HG02852 (cell line): ENCODE measurements around the gene TMPRSS4.
A peak's percentile ranks its signal among the peaks of the same experiment; 100 is the strongest.

Experiments
- ATAC-seq: cut with Tn5 transposase; IDR thresholded peaks from one replicate; pipeline ENCODE4 v1.9.1; 2021; ENCODE audit warnings: mild to moderate bottlenecking, moderate library complexity; ENCODE audit not compliant: unreplicated experiment

TMPRSS4 gene

DNA sequence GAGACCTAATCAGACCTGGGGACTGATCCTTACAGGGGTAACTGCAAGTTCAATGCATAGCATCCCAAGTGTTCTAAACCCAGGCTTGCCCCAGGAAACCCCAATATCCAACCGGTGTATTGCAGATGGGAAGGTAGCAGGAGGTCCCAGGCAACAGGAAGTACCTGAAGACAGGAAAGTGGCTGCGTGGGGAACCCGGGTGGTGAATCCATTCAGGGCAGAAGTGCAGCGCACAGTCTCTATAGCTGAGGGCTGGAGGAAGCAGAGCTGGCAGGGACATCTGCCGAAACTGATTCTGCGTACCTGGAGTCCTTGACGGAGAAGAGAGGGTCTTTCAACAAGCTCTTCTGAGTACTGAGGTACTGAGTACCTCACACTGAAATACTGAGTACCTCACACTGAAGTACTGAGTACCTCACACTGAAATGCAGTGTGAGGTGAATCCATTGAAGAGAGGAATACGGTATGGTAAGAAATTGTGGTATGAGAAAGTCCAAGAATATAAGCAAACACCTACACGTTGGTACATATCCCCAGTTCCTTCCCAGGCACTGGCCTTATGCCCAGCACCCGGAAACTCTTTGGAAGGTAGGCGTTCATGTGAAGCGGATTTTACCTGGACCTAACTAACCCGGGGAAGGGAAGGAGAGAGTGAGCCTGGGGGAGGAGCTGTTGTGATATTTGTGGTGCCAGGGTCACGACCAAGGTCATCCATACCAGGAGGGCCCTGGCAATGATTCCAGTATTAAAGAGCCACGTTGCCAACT, 55.7 kb downstream of the TMPRSS4 start:
- ATAC-seq = no peak

DNA sequence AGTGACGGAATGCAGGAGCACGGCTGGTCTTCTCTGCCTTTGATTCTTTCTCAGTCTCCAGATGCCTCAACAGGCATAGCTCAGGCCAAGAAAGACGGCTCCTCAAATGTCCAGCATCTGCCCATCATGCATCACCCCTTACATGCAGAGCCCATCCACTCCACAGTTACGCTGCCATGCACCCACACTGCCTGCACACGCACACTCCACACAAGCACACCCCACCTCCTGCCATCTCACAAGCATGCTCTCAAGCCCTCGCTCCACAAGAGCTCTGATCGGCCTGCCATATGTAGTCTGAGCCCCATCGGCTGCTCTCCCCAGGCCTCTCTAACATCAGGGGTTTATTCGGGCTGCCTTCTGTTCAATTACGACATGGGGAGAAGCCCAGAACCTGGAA, 56.9 kb downstream of the TMPRSS4 start:
- ATAC-seq = no peak

DNA sequence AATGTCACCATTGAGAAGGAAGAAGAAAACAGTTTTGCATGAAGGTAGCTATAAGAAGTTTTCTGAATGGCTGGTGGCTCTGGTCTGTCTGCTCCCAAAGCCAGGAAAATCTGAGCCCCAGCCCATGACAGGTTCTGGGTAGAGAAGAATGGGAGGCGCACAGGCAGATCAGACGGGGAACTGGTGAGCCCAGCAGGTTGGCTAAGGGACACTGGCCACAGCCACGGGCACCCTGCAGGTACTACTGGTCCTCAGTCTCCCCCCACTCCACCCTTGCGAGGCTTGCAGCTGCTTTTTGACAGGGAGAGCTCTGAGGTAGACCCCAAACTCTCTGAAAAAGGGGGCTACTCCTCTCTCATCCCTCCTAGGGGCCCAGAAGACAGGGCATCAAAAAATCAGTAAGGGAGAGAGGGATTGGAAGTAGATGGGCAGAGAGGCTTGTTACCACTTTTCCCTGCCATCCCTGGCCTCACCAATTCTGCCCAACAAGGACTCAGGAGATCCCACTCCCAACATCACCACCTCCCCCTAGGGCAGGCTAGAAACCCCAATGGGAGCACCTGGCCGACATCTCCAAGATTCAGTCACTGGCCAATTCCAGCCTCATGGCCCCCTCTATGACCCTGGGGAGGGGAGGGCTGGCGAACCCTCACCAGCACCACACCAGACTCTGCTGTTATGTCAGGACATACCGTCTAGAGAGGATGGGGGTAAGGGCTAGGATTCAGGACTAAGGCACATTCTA, 58.3 kb downstream of the TMPRSS4 start:
- no peak for ATAC-seq

DNA sequence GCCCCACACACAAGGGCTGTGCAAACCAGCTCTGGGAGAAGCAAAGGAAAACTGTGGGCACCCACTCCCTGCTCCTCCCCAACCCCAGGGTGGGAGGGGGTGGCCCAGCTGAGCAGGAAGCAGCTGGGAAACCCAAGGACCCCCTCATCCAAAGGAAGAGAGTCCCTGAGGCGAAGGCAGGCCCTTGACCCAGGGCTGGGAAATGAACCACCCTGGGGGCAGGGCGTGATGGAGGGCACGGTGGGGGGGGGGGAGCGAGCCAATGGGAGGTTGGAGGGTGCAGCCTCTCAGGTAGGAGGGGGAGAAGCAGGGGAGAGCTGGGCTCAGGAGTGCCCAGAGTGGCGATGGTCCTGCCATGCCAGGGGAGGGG, 58.9 kb downstream of the TMPRSS4 start:
- ATAC-seq = no peak

DNA sequence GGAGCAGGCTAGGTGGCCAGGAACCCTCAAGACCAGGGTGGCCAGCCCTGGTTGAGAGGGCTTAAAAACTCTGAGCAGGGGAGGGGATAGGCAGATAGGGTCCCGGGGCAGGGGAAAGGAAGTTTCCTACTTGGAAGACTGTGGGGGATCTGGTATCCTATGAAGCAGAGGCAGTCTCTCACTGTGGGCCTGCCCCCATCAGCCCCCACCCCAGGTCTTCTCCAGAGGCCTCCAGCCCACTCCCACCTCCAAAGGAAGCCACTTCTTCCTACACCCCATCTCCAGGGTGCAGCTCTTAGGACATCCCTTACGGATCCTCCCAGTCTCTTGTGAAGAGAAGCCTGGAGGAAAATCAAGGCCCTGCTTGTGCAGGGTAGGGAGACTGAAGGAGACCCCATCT, 59.5 kb downstream of the TMPRSS4 start:
- no peak for ATAC-seq

DNA sequence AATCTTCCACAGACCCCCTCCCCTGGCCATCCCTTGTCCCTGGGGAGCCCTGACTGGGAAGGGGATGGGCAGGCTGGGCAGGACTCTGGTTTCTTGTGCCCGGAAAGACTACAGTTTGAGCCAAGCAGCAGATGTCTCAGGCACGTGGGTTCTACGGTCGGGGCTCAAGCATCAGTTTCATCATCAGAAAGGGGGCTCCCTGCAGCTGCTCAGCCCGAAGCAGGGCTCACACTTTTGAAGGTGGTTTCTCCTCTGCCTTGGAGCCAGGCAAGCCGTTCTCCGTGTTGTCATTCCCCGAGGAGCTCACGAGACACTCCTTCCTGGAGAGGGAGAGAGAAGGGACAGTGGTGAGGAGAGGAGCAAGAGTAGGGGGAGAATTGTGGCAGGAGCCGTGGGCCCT, 59.9 kb downstream of the TMPRSS4 start:
- no peak for ATAC-seq

DNA sequence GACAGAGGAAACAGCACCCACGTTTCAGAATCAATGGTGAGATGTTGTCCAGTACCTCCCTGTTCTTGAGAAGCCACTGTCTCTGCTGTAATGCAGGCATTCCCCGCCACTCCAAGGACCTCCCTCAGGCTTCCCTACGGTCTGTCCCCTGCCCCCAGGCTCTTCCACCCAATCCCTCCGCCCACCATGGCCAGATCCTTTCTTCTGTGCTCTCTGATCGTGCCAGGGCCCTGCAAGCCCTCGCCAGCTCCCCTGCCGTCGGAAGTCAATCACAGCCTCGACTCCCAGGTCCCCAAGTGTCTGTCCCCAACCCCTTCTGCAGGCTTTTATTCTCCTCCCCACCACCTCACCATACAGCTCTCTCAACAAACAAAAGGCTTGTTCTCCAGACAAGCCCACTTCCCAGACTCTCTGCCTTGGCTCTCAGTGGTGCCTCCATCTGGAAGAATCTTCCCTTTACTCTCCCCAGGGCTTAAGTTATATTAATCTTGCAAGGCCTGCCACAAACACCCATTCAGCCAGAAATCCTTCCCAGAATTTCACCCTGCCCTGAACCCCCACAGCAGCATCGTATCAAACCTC, 62.1 kb downstream of the TMPRSS4 start:
- no peak for ATAC-seq

DNA sequence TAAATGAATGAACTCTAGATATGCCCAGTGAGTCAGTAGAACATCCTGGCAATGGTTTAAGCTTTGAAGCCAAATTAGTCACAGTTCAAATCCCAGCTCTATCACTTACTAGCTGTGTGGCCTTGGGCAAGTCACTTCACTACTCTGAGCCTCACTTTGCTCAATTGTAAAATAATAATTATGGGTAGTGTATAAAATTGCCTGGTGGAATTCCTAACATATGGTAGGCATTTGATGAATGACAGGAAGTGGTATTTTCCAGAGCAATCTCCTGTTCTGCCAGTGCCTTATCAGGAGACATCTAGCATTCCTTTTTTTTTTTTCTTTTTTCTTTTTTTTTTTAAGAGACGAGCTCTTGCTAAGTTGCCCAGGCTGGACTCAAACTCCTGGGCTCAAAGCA, 62.7 kb downstream of the TMPRSS4 start:
- no peak for ATAC-seq

DNA sequence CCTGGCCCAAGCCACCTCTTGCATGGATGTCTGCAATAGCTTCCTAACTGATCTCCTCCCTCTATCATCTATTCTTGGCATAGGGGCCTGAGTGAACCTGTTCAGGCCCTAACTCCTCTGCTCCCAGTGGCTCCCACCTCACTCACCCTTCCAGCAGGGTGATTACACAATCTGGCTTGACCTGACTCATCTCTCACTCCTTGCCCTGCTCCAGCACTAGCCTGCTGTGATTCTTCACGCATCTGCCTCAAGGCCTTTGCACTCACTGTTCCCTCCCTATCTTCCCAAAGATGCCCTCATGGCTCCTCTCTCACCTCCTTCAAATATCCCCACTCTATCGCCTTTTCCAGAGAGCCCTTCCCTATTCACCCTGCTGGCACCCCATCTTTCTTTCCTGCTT, 65.2 kb downstream of the TMPRSS4 start:
- ATAC-seq = no peak

DNA sequence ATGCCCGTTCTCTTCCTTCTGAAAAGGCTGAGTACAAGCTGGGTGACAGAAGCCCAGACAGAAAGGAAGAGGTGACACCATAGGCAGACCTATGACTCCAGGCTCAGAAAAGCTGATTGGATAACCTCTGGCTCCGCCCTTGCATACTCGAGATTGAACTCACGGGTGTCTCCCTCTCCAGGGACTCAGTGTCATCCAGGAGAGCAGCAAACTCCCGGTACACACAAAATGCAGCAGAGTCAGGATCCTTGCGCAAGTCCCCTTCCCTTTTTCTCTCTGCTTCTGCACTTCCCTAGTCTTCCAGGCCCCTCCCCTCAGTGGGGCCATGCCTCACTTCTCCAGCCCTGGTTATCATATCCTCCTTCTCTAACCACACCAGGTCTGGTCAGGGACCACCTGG, 65.9 kb downstream of the TMPRSS4 start:
- ATAC-seq = no peak

DNA sequence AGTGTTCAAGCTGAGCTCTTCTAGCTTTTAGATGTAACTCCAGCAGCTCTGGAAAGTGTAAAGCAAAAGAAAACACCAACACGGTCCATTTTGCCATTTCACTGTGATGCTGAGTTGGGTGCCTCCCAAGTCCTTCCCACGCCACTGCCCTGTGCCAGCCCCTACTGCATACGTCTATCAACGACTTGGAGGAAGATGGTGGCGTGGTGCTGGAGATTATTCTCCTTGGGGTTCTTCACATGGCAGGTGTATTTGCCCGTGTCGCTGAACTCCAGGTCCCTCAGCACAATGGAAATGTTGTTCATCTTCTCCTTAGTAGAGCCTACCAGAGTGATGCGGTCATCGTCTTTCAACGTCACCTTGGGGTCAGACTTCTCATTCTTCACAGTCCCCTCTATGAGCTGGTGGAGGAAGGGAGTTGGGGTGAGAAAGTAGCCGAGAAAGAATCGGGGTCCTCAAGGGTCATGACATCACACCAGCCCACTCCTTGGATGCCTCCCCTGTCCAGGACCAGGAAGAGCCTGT, 66.8 kb downstream of the TMPRSS4 start:
- no peak for ATAC-seq

DNA sequence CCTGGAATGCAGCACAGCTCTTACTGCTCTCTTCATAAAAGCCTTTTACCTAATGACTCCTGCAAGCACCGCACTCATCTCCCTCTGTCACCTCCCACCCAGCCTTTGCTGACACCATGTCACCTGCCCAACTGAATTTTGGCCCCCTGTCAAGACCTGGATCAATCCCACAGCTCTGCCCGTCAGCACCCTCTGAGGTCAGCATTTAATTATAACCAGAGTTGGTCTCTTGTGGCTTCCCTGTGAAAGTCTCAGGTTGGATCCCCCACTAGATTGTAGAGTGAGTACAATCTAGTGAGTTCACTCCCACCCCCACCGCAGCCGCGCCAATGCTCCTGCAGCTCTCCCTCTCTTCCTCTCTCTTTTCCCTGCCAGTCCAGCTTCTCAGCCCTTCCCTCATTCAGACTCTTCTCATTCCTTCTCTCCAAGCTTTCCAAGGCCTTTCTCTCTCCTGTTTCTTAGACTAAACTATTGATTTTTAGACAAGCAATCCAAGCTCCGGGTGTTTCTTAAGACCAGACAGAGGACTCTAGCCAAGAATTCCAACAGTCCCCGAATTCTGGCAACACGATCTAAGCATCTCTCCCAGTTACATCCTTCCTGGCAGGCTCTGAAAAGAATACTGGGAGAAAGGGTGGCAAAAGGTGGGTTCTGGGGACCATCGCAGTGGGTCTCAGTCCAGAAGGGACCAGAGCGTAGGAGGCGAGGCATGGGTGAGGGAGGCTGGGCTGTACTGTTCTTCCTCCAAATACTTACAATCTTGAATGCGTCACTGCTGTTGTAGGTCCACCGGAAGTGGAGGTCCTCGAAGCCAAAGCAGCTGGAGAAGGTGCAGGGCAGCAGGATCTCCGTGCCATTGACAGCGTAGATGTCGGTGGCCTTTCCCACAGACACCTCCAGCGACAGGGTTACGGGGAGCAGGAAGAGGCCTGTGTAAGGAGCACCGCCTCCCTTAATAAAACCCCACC, 67.7 kb downstream of the TMPRSS4 start:
- no peak for ATAC-seq

DNA sequence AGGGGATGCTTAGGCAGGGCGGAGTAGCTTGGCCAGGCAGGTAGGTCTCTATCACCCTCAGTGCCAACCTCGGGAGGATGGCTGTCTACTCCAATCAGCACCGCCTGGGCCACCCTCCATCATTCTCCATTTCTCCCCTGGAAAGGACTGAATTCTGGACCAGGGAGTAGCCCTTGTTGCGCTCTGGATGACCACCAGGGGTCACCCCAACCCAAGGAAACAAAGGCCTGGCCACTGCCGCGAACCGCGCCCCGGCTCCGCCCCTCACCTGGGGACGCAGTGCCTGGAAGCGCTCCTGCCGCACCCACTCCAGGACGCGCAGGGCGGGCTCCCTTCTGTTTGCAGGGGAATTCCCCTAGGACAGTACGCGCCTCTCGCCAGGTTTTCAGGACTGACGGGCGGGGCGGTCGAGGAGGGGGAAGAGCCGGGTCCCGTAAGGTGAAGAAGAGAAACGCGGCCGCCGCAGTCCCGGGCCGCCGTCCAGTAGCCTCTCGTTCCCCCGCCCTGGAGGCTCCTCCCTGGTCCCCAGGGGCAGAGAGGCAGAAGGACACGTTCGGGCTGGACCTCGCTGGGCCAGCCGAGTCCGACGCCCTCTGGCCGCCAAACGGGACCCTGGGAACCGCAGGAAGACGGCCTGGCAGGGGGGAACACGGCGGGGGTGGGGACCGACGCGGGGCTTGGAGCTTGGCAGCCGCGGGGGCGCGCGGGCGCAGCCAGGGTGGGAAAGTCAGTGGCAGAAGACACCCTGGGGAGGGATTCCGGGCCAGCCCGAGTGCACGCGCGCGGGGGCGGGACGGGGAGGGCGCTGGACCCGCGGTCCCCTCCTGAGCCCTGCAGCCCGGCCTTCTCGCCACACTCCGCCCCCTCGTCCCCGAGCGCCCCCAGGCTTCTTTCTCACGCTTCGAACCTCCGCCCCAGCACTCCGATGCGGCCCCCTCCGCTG, 68.7 kb downstream of the TMPRSS4 start:
- peak; percentile 85 for ATAC-seq

DNA sequence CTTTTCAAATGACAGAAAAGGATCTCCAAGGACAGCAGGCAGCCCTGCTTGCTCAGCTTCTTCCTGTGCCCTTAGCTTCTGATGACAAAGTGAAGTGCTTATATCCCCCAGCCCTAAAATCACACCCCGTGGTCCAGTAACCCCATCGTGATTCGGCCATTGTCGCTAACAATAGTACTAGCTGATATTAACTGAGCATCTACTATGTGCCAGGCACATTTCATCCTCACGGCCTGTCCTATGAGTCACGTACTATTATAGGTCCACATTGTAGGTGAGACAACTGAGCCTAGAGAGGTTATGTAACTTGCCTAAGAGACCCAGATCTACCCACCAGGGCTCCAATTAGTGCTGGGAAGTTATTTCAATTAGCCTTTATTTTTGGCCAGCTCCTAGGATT, 69.7 kb downstream of the TMPRSS4 start:
- ATAC-seq = no peak

DNA sequence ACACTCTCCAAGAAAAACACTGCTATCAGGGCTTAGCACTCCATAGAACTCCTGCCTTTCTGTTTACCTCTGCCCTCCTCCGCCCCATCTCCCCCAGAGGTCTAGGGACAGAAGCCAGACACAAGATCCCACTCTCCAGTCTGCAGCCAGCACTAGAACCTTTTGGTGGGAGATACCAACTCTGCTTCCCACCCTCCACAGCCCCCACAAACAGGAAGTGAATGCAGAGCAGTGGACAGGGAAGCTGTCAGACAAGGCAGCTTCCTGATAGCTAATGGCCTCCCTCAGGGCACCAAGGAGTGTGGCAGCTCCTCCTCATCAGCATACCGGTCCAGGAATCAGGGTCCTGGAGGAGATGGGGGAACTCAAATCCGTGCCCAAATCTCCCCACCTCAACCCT, 70.6 kb downstream of the TMPRSS4 start:
- ATAC-seq = no peak

DNA sequence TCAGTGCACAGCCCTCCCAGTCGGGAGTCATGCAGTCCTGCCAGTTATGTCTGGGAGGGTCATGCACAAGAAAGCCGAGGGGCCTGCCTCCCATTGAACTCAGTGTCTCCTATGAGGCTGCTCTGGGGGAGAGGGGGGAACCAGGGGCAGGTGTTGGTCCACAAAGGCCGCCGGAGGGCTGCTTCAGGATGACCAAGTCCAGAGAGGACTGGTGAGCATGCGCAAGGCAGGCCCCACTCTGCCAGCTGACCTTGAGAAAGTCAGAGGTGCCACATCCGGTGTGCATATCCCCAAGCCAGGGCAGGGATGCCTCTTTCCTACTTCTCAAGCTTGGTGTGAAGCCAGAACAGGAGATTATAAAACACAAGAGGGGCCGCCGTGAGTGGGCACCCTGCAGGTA, 71.4 kb downstream of the TMPRSS4 start:
- ATAC-seq = no peak

DNA sequence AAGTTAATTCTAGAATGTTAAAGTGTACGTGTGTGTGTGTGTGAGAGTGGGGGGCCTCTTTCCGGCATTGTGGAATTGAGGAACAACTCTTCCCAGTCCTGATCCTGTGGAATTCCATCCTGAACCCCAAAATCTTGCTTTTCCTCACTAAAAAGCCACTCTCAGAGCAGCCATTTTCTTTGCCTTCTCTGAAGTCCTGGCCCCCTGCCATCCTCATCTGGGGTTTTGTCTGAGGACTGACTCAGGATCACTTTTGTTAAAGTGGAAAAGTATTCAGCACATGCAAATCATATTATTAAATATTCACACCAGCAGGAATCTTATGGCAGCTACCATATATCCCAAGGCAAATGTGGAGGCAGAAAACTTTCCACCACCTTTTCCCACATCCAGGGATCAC, 72.0 kb downstream of the TMPRSS4 start:
- no peak for ATAC-seq

DNA sequence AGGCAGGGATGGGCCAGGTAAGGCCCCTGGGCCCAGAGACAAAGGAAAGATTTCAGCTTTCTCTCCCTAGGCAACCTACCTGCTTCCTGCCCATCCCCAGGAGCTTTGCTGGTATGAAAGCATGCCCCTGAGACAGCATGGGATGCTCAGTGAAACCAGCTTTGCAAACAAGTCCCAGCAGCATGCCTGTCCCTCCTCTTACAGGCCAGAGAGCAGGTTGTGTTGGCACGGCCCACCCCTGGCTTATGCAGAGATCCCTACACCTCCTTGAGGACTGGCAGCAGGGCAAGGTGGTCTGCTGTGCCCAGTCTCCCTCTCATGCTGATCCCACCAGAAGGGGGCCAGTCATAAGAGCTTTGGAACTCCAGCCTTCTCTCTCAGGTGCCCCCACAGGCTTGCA, 72.6 kb downstream of the TMPRSS4 start:
- ATAC-seq = no peak

DNA sequence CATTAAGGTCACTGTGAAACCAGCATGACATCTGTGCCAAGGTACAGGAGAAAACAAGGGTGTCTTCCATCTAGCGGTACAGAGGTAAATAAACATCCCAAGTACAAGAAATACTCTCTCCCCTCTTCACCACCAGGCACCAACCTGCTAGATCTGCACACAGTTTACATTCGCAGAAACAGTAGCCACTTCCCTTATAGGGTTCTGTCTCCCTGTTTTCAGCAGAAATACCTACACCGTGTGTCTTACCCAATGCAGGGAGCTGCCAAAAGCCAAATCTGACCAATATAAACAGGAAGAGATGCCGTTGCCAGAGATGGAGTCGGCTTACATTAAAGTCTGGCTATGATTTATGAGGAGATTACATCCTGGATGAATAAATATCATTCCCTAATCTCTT, 74.6 kb downstream of the TMPRSS4 start:
- ATAC-seq = no peak

DNA sequence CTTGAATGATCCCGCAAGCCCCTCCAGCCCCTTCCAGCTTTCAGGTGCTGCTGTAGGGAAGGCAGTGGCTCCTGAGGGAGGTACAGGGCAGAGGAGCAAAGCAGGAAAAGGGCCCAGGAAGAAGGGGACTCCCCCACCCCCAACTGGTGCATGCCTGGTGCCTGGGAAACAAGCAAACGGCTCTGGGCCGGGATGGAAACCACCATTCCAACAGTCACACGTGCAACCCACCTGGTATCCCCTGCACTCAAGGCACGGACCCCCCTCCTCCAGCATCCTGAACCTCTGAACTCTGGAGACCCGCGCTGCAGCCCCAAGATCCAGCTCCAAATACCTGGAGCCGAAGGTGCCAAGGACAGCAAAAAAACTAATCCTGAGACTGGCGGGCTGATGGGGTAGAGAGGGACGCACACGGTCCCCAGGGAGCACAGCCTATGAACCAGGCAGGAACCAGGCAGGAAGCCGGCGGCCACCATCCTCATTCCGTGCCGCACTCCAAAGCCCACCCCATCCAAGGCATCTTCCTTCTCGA, 75.2 kb downstream of the TMPRSS4 start:
- ATAC-seq = no peak
